Measurements from ENCODE around the gene CACHD1. TPM values are rescaled to one million over a fixed set of nuclear protein-coding genes. Genes with fewer than 3 reads are reported as not detected.

Gene CACHD1
- total and polyA plus RNA-seq, 11 donors, result 0.89 to 10.0 (median 2.4) TPM

DNA sequence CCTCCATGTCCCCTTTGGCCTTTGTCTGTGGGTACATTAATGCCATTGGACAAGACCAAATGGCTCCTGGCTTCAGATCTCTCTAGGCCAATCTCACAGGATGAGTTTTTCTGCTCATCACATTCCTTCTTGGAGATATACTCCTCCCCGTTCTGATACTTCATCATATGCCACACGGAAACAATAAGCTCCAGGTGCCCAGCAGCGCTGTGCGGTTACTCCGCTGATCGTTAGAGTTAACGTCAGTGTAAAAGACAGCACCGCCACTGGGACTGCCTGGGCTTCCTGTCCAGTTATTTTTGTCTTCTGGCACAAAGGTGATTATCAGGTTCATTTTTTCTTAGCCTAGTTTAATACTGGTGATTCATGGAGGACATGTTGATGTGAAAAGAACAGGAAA lies 22.5 kb downstream of the CACHD1 start:
- no peaks in the 10 kb centered on the region for H3K27me3 ChIP-seq
- WGBS, 4 donors, result 61 to 79% (median 73%) methylated on average over 8 of the region's 8 CpGs
- intact Hi-C loops (cut with DNase I), result no loop called here
- H3K4me3 ChIP-seq, result no peak overlapping the region
- H3K4me1 ChIP-seq, result peaks cover 0 to 16% (median 0%) of the 10 kb centered on the region in 12 donors
- H3K36me3 ChIP-seq, result no peaks in the 10 kb centered on the region
- TF ChIP-seq, protein P1, sequence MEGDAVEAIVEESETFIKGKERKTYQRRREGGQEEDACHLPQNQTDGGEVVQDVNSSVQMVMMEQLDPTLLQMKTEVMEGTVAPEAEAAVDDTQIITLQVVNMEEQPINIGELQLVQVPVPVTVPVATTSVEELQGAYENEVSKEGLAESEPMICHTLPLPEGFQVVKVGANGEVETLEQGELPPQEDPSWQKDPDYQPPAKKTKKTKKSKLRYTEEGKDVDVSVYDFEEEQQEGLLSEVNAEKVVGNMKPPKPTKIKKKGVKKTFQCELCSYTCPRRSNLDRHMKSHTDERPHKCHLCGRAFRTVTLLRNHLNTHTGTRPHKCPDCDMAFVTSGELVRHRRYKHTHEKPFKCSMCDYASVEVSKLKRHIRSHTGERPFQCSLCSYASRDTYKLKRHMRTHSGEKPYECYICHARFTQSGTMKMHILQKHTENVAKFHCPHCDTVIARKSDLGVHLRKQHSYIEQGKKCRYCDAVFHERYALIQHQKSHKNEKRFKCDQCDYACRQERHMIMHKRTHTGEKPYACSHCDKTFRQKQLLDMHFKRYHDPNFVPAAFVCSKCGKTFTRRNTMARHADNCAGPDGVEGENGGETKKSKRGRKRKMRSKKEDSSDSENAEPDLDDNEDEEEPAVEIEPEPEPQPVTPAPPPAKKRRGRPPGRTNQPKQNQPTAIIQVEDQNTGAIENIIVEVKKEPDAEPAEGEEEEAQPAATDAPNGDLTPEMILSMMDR (IDR thresholded peaks at IDR 0.05), result no peak
- no peak for TF ChIP-seq POLR2A (IDR thresholded peaks at IDR 0.05)
- ATAC-seq (no peak), DNase-seq (no peak)
- no peak overlapping the region for H3K27ac ChIP-seq
- no peaks in the 10 kb centered on the region for H3K9me3 ChIP-seq

DNA sequence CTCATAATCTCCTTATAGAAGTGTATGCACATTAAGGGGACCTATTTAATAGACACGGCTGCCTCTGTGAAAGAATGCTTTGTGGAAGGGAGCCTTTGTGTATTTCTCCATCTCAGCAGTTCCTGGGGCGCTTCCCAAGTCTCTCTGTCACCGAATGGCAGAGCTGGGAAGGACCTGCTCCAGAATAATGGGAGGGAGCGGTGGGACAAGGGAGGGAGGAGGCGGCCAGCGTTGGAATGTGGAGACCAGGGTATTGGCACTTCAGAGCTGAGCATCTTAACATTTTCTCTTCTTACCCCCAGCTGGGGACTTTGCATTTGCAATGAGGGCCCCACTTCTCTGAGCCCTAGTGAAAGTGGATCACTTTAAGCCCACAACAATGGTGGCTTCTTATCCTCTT lies 23.9 kb downstream of the CACHD1 start:
- TF ChIP-seq, protein P1 (IDR thresholded peaks at IDR 0.05), result no peak
- TF ChIP-seq POLR2A (IDR thresholded peaks at IDR 0.05), result no peak
- 87 to 93% (median 91%) methylated on average over 6 of the region's 6 CpGs for WGBS, 4 donors
- no peaks in the 10 kb centered on the region for H3K36me3 ChIP-seq
- ATAC-seq (no peak), DNase-seq (no peak)
- H3K9me3 ChIP-seq, result no peaks in the 10 kb centered on the region
- no peak overlapping the region for H3K4me3 ChIP-seq
- intact Hi-C loops (cut with DNase I), result no loop called here
- no peaks in the 10 kb centered on the region for H3K27me3 ChIP-seq
- H3K27ac ChIP-seq, result no peak overlapping the region
- peaks cover 0 to 20% (median 0%) of the 10 kb centered on the region in 12 donors for H3K4me1 ChIP-seq

DNA sequence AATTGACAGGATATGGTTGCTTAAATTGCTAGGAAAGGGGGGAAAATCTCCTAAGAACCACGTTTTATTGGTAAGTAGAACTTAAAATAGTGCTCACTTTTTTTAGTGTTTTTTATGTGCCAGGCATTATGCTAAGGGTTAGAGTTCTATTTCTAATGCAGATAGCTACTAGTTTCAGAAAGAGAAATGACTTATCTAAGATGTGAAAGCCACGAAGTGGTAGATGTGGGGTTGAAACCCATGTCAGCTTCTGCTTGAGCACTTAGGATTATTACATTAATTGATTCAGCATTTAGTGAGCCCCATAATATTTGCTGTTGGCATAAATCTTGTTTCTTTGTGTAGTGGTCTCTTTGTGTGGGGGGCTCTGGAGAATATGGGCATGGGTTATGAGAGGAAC lies 24.7 kb downstream of the CACHD1 start:
- H3K27me3 ChIP-seq, result no peaks in the 10 kb centered on the region
- H3K36me3 ChIP-seq, result no peaks in the 10 kb centered on the region
- DNase-seq, result no peak
- peaks cover 0 to 20% (median 0%) of the 10 kb centered on the region in 12 donors for H3K4me1 ChIP-seq
- no peak overlapping the region for H3K4me3 ChIP-seq
- no peaks in the 10 kb centered on the region for H3K9me3 ChIP-seq
- intact Hi-C loops (cut with DNase I), result no loop called here
- TF ChIP-seq, protein P1 (IDR thresholded peaks at IDR 0.05), result no peak
- no peak for TF ChIP-seq POLR2A (IDR thresholded peaks at IDR 0.05)
- ATAC-seq, result no peak
- WGBS, 4 donors, result 45 to 48% (median 46%) methylated on average over 2 of the region's 2 CpGs
- no peak overlapping the region for H3K27ac ChIP-seq

DNA sequence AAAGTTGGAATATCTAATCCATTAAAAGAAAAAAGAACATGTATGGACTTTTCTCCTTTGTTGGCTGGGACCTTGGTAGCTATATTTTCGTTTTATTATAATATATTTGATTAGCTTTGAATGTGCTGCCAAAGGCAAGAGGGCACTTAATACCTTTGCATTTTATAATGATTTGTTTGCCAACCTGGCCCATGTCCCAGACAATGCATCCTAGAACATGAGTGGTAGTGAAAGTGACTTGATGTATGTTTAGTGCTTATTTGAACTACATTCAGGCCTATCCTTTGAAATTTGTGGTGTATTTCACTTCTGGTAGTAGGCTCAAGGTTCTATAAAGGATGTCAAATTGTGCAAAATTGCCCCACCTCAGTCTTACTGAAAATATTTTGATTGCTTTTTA lies 25.9 kb downstream of the CACHD1 start:
- intact Hi-C loops (cut with DNase I), result no loop called here
- no peaks in the 10 kb centered on the region for H3K27me3 ChIP-seq
- no peaks in the 10 kb centered on the region for H3K36me3 ChIP-seq
- no peak overlapping the region for H3K27ac ChIP-seq
- ATAC-seq (no peak), DNase-seq (no peak)
- H3K4me3 ChIP-seq, result no peak overlapping the region
- TF ChIP-seq, protein P1 (IDR thresholded peaks at IDR 0.05), result no peak
- TF ChIP-seq POLR2A (IDR thresholded peaks at IDR 0.05), result no peak
- no peaks in the 10 kb centered on the region for H3K9me3 ChIP-seq
- WGBS, 4 donors, result 48 to 66% (median 62%) methylated on average over 1 of the region's 1 CpG
- peaks cover 0 to 20% (median 0%) of the 10 kb centered on the region in 12 donors for H3K4me1 ChIP-seq
